HG02798 (cell line): ENCODE data around the gene OR4C13.
"Not testable (repeated sequence)": the region's sequence is repeated elsewhere in the genome, so short reads cannot be mapped to it uniquely, and the experiment has no call there.

Source experiments
- ATAC-seq: cut with Tn5 transposase; IDR thresholded peaks from one replicate; pipeline ENCODE4 v1.9.1; 2021; ENCODE audit warnings: mild to moderate bottlenecking; ENCODE audit not compliant: unreplicated experiment, poor library complexity

OR4C13 gene

GRCh38 chr11:49952091-49952490, at the start of gene OR4C13:
OR4C13 (plus strand) TSS chr11:49952391; CDS start chr11:49952423, 32 bp downstream.
- no peak for ATAC-seq

- not testable (repeated sequence) for ATAC-seq
Measured at GRCh38 chr11:49911516-49911915, 40.7 kb upstream of the OR4C13 start.

- ATAC-seq, result not testable (repeated sequence)
Measured at GRCh38 chr11:49948701-49949100, 3.5 kb upstream of the OR4C13 start.

- not testable (repeated sequence) for ATAC-seq
Measured at GRCh38 chr11:49973439-49973838, 21.2 kb downstream of the OR4C13 start.

GRCh38 chr11:49982435-49982834, 30.2 kb downstream of the OR4C13 start, which contains the start of gene OR4C12:
OR4C12 (minus strand) TSS chr11:49982535; CDS start chr11:49982501, 34 bp downstream.
- not testable (repeated sequence) for ATAC-seq

GRCh38 chr11:49995565-49995964, 43.4 kb downstream of the OR4C13 start:
- no peak for ATAC-seq
